AML-193 (cell line): Measurements from ENCODE around the gene FRAS1.
"Not testable (repeated sequence)": the region's sequence is repeated elsewhere in the genome, so short reads cannot be mapped to it uniquely, and the experiment has no call there.

Experiments
- DNase-seq, 2 experiments: peaks; one replicate each; lab custom pipeline; 2025; lab: John Stamatoyannopoulos, UW

Gene FRAS1

DNA sequence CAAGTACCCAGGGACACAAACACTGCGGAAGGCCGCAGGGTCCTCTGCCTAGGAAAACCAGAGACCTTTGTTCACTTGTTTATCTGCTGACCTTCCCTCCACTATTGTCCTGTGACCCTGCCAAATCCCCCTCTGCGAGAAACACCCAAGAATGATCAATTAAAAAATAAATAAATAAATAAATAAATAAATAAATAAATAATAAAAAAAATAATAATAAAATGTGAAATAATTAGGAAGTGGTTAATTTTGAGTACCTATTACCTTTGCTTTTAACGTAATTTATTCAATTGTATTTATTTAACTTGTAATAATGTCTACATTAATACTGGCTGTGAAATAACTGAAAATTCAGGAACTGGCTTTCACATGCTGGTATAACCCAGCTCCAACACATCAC is 491.8 kb downstream of the FRAS1 start:
- not testable (repeated sequence) for DNase-seq

DNA sequence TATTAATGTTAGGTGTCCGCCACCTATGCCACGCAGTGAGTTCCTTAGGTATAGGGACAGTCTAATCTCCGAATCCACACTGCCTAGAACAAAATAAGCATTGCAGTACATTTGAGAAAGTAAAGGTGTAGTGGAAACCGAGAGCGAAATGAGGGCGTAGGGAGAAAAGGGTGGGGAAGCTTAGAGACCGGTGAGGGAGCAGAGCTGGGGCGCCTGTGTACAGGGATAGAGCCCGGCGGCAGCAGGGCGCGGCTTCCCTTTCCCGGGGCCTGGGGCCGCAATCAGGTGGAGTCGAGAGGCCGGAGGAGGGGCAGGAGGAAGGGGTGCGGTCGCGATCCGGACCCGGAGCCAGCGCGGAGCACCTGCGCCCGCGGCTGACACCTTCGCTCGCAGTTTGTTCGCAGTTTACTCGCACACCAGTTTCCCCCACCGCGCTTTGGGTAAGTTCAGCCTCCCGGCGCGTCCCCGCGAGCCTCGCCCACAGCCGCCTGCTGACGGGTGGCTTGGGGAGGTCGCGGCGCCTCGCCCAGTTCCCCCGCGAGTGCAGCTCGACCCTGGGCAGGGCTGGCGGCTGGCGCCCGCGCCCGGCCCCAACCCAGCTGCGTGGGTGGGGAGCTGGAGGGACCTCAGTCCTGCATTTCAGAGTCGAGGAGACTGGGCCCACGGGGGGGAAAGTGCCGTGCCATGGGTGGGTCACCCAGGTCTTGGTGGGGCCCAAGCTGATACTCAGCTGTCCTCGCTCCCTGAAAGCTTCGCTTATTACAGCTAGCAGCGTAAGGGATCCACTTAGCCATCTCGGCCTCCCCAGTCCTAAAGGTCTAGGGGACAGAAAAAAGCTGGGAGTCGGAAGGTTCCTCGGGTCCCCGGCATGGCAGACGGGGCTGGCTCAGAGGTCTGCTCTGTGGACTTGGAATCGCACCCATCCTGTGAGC is 494.6 kb downstream of the FRAS1 start, which contains the start of gene ANXA3:
Gene ANXA3 (plus strand): TSS at position 351 of the 932 bp plus-strand sequence. CDS start 2,704 bp downstream, outside the sequence.
- DNase-seq, result no peak

DNA sequence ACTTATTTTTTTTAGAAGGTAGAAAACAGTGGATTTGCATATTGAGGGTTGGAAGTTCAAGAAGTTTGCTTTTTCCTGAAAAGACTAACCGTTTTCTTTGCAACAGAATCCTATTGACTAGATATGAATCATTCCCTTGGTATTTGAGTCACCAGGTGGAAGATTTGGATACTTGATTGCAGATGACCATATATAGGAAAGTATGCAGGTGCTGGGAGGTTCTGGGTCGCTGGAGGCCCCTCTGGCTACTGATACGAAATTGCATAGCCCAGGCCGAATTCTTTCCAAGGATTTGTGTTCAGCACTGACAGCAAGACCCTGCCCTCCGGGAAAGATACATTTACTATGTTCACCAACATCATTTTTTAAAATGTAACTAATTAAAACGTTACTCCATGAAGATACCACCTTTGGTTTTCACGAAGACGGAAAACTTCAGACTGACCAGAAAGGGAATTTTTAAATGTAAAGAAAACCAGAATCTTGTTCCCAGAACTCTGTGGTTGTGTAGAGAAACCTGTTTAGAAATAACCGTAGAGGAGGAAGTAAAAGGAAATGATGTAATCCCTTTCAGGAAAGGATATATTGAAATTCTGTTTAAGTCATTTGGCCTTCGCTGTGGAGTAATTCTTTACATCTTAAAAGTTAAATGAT is 495.4 kb downstream of the FRAS1 start:
- DNase-seq, result peak; percentile 76 to 83

DNA sequence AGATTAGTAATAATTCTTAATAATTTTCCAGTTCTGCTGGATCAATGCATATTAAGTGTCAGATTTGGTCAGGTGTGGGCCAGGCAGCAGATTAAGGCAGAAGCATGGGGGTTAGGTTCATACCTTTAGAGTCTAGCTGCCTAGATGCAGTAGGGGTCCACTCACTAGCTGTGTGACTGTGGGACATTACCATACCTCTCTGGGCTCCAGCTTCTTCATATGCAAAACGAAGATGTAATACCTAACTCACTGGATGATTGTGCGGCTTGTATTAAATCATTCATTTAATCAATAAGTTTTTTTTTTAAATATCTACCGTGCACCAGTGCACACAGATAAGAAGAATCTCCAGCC is 495.9 kb downstream of the FRAS1 start:
- no peak for DNase-seq

DNA sequence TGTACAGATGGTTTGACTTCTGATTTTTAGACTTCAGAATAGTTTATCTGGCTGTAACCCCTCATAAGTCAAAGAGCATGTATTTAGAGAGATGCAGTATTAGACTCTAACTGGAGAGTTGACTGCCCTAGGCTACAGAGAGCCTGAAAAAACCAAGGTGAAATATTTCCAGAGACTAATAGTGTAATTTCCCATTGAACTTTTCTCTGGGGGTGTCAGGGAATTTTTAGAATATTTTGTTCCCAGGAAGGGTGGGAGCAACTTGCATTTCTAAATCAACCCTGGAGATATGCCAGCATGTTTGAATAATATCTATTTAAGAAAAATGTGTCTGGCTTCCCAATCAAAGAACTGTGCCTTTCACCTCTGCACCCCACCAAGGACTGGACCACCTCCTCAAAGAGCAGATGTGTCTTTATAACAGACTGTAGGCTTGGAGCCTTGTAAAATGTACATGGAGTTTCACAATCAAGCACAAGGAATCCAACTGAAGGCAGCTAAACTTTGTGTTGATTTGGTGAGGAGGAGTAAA is 496.5 kb downstream of the FRAS1 start:
- DNase-seq, result no peak

DNA sequence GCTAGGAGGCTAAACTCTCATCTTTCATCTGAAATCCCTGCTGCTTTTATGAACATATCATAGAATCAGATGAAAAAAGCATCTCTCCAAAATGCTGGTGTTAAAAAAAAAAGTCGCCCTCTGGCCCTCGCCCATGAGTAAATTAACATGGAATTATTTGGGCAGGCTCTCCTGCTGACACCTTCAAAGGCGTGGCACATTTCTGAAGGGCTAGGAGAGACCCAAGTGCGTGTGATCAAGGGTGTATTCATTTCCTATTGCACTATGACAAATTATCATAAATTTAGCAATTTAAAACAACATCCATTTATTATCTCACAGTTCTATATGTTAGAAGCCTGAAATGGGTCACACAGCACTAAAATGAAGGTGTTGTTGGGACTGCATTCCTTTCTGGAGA is 499.5 kb downstream of the FRAS1 start:
- no peak for DNase-seq

DNA sequence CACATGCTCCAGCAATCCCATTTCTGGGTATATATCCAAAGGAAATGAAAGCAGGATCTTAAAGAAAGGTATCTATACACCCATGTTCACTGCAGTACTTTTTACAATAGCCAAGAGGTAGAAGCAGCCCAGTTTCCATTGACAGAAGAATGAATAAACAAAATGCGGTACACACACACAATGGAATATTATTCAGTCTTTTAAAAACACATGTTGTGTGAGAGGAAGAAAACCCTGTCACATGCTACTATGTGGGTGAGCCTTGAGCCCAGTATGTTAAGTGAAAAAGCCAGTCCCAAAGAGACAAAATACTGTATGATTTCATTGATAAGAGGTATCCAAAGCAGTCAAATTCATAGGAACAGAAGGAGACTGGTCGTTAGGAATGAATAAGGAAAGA is 500.7 kb downstream of the FRAS1 start:
- DNase-seq, result no peak

DNA sequence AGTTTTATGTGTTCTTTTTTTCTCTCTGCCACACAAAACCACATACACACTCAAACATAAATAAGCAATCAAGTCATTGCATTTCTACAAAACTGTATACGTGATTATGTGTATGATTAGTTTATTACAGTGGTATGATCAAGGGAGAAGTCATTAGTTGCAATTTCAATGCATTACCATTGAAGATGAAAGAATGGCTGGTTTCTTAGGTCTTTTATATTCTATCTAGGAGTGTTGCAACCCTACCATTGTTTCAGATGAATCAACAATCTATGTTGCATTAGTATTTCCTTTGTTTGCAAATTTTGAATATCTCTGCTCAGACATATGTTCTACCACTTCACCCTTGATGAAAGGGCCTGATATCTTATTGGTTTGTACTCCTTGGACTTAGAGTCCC is 501.3 kb downstream of the FRAS1 start:
- no peak for DNase-seq

DNA sequence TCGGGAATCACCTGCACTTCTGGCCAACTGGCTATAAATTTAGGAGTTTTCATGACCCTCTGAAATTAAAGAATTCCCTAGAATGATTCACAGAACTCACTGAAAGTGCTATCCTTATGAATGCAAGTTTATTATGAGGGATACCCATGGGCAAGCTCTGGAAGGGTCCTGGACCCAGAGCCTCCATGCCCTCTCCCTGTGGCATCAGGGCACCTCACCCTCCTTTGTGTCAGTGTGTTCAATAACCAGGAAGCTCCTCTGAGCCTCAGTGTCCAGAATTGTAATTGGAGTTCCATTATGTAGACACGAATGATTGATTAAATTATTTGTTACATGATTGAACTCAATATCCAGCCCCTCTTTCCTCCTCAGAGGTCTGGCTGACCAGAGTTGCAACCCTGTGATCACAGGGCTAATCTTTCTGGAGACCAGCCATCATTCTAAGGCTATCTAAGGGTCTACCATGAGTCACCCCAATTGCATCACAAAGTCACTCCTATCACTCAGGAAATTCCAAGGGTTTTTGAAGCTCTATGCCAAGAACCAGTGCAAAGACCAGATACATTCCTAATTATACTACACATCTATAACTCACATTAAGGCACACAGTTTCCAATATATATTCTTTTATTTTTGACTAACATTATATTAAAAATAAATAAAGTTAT is 503.3 kb downstream of the FRAS1 start:
- no peak for DNase-seq

DNA sequence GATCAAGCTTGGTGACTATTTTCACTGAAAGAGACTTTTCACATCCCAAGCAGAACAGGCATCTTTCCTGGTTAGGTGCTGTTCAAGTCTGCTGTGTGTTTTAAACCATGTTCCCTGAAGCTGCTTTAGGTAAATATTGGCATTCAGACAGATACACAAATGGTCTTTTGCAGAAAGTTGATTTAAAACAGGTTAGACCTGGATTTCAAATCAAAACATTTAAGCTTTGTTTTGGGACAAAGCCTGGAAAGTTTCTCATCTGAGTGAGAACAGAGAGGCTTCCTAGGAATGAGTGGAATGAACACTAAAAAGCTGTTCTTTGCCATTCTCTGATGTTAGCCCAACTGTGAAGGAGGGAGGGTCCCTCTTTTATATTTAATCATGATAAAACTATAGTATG is 504.6 kb downstream of the FRAS1 start:
- no peak for DNase-seq

DNA sequence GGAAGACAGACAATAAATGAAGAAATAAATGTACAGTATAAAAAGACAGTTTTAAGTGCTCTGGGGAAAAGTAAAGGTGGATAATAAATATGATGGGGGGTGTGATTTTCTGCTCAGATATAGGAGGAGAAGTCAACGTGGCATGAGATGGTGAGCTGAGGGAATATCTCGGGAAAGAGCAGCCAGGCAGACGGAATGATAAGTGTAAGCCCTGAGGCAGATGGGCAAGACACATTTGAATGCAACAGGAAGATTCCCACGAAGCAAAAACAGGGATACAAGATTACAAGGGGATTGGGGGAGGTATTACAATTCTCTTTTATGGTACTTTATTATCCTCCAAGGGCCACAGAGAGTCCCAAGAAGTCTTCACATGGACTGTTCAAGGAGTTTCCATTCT is 505.6 kb downstream of the FRAS1 start:
- no peak for DNase-seq

DNA sequence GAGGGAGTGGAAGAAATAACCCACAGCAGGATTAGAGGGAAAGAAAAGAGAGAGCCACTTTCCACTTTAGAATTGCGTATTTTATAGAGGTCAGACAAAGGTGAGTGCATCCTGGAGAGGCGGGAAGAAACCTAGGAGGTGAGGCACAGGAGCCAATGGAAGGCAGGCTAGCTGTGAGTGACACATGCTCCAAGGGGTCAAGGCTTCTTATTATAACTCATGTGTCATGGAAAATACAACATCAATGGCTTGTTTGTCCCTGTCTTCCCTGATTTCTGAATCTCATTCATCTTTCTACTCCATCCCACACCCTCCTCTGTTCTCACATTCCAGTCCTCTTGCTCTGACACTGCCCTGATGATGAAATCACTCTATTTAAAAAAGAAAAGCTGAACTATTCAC is 508.8 kb downstream of the FRAS1 start:
- DNase-seq, result no peak

DNA sequence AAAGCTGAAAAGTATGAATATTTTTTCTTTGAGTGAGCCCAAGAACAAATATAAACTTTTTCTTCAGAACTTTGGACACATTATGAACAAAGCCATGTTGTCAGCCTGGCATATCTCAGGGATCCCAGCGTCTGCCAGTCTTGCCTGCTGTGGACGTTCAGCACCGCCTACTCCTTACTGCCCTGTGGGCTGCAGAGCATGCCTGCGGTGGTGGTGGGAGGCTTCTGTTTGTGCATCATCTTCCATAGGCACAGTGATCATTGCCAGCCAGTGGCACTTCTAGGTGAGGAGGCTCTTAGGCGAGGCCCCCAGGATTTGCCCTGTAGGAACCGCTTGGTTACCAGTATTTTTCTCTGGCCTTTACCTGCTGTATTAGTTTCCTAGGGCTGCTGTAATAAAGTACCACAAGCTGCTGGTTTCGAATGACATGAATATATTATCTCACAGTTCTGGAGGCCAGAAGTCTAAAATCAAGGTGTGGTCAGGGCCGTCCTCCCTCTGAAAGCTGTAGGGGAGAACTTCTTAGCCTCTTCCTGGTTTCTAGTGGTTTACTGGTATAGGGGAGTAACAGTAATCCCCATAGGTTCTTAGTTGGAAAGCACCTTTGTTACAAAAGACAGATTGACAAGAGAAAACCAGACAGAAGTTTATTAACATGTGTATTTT is 509.8 kb downstream of the FRAS1 start:
- DNase-seq, result no peak

DNA sequence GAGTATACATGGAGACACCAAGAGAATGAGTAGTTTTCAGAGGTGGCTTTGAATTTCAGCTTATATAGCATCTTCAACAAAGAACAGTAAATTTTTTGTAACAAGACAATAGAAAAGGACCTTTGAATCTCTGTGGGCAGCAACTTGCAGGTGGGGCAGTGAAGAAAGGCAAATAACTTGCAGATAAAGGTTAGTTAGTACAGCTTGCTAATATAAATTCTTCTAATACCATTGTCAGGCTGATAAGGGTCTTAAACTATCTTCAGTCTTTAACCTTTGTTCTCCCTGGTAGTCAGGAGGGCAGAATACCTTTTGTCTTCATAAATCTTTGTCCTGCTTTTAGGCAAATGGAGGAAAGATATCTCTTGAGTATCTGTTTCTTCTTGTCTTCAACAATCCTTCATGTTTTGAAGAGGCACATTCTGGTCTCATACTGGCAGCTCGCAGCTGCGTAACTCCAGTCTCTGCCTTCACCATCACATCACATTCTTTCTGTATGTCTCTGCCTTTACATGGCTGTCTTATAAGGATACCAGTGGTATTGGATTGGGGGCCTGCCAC is 510.5 kb downstream of the FRAS1 start:
- DNase-seq, result no peak

DNA sequence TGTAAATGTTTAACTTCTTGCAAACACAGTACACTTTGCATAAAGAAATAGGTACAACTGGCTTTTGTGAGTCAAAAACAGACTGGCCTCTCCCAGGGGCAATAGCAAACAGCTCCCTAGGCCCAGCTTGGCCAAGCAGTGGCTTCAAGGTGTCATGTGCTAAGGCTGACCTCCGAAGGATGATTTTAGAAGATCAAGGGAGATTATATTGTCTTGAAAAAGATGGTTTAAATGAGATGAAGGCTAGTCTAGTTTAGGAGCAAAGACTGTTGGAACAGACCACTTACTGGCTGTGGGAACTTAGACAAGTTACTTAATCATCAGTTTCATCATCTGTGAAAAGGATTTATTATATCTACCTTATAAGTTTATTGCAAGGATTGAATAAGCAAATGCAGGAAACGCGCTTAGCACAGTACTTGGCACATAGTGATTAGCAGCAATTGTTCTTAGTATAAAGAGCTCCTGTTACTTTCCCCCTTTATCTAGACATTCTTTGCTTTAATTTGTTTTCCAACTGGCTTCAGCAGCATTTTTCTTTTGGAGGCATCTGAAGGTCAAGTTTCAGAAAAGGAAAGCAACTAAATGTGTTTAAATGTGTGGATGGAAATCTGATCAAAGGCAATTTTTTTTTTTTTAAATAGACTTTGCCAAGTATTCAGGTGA is 511.6 kb downstream of the FRAS1 start:
- no peak for DNase-seq

DNA sequence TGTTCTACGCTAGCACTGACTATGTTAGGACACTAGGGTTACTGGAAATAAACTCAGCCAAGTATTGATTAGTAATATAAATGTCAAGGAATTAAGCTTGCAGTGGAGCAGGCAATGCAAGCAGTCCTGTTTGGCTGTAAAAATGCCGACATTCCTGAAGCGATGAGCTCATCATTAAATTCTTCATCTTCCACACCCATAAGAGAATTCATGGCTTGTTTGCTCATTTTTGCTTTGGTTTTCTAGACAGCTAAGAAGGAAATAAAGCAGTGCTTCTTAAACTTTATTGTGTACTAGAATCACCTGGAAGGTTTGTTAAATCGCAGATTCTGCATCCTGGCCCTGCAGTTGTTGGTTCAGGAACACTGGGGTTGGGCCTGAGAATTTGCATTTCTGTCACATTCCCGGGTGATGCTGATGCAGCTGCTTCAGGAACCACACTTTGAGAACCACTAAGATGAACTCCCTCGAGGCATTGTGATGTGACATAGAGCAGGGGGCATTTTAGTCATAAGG is 512.2 kb downstream of the FRAS1 start:
- no peak for DNase-seq

DNA sequence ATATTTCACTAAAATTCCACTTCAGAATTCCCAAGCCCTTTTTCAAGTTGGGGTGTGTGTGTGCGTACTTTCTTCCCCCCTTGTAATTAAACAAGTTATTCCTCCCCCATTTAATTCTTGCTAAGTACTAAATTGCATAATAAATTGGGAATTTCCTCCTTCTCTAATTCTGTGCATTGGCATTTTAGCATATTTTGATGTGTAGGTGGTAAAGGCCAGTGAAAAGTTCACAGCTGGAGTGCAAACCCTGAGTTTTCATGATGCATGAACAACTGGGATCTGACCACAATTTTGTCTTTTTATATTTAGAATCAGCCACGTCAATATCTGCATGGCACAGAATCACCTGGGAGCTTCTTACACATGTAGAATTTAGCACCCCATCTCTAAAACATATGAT is 513.0 kb downstream of the FRAS1 start:
- DNase-seq, result no peak

DNA sequence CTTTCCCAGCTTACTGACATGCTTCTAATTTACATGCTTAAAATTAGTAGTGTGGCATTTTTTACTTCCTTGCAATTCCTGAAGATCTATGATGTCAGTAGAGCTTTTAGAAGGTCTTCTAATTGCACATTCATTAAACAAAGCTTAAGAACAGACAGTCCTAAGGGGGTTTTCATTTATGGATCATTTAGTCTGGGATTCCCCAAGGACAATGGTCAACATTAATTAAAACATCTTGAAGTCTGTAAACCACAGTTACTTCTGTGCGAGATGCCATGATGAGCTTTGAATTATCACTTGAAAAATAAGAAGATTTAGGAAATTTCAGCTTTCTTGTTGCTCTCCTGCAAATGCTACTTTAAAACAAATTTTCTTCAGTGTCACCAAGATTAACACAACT is 514.7 kb downstream of the FRAS1 start:
- DNase-seq, result no peak

DNA sequence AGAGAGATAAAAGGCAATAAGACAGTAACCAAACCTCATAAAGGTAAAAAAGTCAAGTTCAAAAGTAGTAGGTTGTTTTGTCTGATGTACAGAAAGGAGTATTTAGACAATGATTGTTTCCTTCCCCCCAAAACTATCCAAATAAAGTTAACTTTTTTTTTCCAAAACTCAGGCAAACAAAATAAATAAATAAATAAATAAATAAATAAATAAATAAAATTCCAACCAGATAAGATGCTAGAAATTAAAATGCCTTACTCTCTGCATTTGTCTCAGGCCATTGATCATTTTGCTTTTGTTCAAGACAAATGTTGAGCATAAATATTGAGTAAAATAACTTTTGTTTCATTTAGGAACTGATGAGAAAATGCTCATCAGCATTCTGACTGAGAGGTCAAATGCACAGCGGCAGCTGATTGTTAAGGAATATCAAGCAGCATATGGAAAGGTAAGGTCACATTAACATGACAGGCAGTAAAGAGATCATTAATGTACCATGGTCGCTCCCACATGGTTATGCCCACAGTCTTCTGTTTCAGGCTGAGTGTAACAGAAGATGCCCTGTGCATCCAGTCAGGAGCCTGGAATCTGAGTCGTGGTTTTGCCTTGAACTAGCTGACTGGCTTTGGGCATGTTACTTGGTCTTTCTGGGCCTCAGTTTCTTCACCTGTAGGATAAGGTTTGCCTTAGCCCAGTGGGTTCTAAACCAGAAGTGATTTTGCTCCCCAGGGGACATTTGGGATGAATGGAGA is 521.7 kb downstream of the FRAS1 start:
- DNase-seq, result no peak

DNA sequence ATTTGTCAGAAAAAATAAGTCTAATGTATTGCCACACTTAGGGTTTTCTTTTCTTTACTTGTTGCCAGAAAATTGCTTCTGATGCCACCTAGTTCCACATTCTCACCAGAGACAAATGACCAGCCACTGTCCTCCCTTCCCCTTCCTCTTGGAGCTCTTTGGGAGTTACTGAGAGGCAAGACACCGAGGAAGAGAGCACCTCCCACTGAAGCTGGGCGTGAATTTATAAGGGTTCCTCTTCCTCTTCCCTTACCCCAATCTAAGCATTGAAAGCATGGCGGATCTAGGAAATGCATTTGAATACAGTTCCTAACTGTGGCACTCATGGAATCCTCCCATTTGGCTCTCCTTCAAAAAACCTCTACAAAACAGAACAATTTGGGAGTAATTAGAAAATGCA is 524.5 kb downstream of the FRAS1 start:
- DNase-seq, result no peak
